Measurements from ENCODE around the gene RNF181. TPM values are rescaled to one million over a fixed set of nuclear protein-coding genes. Genes with fewer than 3 reads are reported as not detected.

The RNF181 gene
- total RNA-seq, 1 donor from 2014 or later: 85.9 TPM

- intact Hi-C loops (cut with DNase I): loop anchor here (10.0 kb wide), 1 partner anchor 183 kb away; no protein-coding TSS in a partner anchor
- Histone ChIP-seq H3K4me1 (no peaks in the 10 kb centered on the region), H3K27me3 (no peaks in the 10 kb centered on the region), H3K27ac (no peak overlapping the region), H3K9me3 (no peaks in the 10 kb centered on the region), H3K36me3 (peaks cover 98% of the 10 kb centered on the region), H3K4me3 (no peak overlapping the region)
- DNase-seq: no peak
- no peak for TF ChIP-seq CTCF (IDR thresholded peaks at IDR 0.05)
- no peak for ATAC-seq
These were observed 35.8 kb downstream of the RNF181 start for GRCh38 chr2:85631316-85631715.

- no peak for TF ChIP-seq CTCF (IDR thresholded peaks at IDR 0.05)
- DNase-seq (no peak), ATAC-seq (no peak)
- intact Hi-C loops (cut with DNase I): loop anchor here (10.0 kb wide), 1 partner anchor 180 kb away; no protein-coding TSS in a partner anchor
- Histone ChIP-seq H3K27ac (no peak overlapping the region), H3K36me3 (peaks cover 98% of the 10 kb centered on the region), H3K4me3 (no peak overlapping the region), H3K4me1 (no peaks in the 10 kb centered on the region), H3K27me3 (no peaks in the 10 kb centered on the region), H3K9me3 (no peaks in the 10 kb centered on the region)
These were observed 39.5 kb downstream of the RNF181 start for GRCh38 chr2:85635011-85635410.

GRCh38 chr2:85635636-85636035 is 40.1 kb downstream of the RNF181 start:
- intact Hi-C loops (cut with DNase I): loop anchor here (10.0 kb wide), 1 partner anchor 179 kb away; no protein-coding TSS in a partner anchor
- ATAC-seq (no peak), DNase-seq (no peak)
- Histone ChIP-seq H3K27me3 (no peaks in the 10 kb centered on the region), H3K4me3 (no peak overlapping the region), H3K4me1 (no peaks in the 10 kb centered on the region), H3K36me3 (peaks cover 98% of the 10 kb centered on the region), H3K9me3 (no peaks in the 10 kb centered on the region), H3K27ac (no peak overlapping the region)
- no peak for TF ChIP-seq CTCF (IDR thresholded peaks at IDR 0.05)

GRCh38 chr2:85642725-85643124 is 47.2 kb downstream of the RNF181 start:
- Histone ChIP-seq H3K9me3 (no peaks in the 10 kb centered on the region), H3K4me1 (no peaks in the 10 kb centered on the region), H3K27me3 (no peaks in the 10 kb centered on the region), H3K4me3 (no peak overlapping the region), H3K27ac (no peak overlapping the region), H3K36me3 (peaks cover 100% of the 10 kb centered on the region)
- intact Hi-C loops (cut with DNase I): no loop called here
- DNase-seq: no peak
- no peak for TF ChIP-seq CTCF (IDR thresholded peaks at IDR 0.05)
- ATAC-seq: no peak

GRCh38 chr2:85644909-85645308 is 49.4 kb downstream of the RNF181 start:
- TF ChIP-seq CTCF (IDR thresholded peaks at IDR 0.05): no peak
- ATAC-seq (no peak), DNase-seq (no peak)
- no peaks in the 10 kb centered on the region for H3K9me3 ChIP-seq
- peaks cover 100% of the 10 kb centered on the region for H3K36me3 ChIP-seq
- no peaks in the 10 kb centered on the region for H3K27me3 ChIP-seq
- intact Hi-C loops (cut with DNase I): no loop called here
- no peak overlapping the region for H3K4me3 ChIP-seq
- no peak overlapping the region for H3K27ac ChIP-seq
- peaks cover 11% of the 10 kb centered on the region for H3K4me1 ChIP-seq

GRCh38 chr2:85646166-85646565 is 50.6 kb downstream of the RNF181 start:
- H3K4me3 ChIP-seq: no peak overlapping the region
- TF ChIP-seq CTCF (IDR thresholded peaks at IDR 0.05): no peak
- H3K27ac ChIP-seq: peak overlapping the region; percentile 7
- intact Hi-C loops (cut with DNase I): no loop called here
- peaks cover 11% of the 10 kb centered on the region for H3K4me1 ChIP-seq
- ATAC-seq (no peak), DNase-seq (no peak)
- H3K9me3 ChIP-seq: no peaks in the 10 kb centered on the region
- no peaks in the 10 kb centered on the region for H3K27me3 ChIP-seq
- H3K36me3 ChIP-seq: peaks cover 95% of the 10 kb centered on the region
